ENCODE measurements around the gene PROM1.

Gene PROM1

DNA sequence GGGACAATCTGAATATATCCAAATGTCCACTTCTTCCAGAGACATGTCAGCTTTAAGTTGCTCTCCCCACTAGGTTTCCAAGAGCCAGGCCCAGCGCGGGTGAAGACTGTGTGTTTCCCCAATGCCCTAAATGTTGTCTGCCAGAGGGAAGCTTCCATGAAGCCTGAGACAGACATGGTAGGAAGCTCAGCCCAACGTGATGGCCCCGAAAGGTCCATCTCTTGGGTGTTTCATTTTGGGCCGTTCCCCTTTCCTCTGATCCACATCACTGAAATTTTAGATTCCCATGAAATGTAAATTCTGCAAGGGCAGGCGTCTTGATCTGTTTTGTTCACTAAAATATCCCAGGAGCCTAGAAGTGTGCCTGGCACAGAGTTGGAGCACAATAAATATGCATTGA, 25.4 kb upstream of the PROM1 start:
- no peak for DNase-seq (ENCODE audit: low read depth in 2 of 2)

- DNase-seq (ENCODE audit: low read depth in 2 of 2) = no peak
These were observed 23.1 kb upstream of the PROM1 start for GRCh38 chr4:16106956-16107355.

GRCh38 chr4:16104520-16104919, 20.7 kb upstream of the PROM1 start:
- DNase-seq (ENCODE audit: low read depth in 2 of 2) = no peak

GRCh38 chr4:16102356-16102755, 18.5 kb upstream of the PROM1 start:
- no peak for DNase-seq (ENCODE audit: low read depth in 2 of 2)

DNA sequence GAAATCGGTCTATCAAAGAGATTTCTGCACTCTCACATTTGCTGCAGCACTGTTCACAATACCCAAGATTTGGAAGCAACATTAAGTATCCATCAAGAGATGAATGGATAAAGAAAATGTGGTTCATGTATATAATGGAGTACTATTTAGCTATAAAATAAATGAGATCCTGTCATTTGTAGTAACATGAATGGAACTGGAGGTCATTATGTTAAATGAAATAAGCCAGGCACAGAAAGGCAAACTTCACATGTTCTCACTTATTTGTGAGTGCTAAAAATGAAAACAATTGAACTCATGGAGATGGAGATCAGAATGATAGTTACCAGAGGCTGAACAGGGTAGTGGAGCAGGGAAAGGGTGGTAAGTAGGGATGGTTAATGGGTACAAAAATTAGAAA, 17.0 kb upstream of the PROM1 start:
- DNase-seq (ENCODE audit: low read depth in 2 of 2) = no peak

- DNase-seq (ENCODE audit: low read depth in 2 of 2) = no peak
These were observed 9.0 kb upstream of the PROM1 start for GRCh38 chr4:16092682-16093319.

DNA sequence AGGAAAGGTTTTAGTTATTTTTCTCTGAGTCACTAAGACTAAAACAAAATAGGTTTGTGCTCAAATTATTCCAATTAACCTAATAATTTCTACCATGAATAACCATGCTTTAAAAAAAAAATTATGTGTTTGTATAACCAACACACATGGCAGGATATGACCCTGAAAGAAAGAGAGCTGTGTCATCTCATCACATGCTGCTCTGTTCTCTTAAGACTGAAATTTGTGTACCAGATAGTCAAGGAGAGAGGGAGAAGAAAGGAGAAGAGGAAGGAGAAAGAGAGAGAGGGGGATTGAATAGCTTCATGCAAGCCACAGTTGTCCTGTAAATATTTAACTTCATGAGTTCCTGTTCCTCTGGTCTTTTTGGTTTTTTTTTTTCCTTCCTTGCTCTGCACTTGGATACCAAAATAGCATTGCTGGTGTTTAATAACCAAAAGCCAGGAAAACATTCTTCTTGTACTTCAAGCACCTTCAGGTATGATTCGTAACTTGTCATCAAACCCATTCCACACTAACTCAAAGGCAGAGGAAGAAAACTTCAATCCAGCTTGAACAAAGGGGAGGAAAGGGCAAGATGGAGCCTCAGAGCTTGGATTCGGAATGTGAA, 6.4 kb upstream of the PROM1 start:
- no peak for DNase-seq (ENCODE audit: low read depth in 2 of 2)

DNA sequence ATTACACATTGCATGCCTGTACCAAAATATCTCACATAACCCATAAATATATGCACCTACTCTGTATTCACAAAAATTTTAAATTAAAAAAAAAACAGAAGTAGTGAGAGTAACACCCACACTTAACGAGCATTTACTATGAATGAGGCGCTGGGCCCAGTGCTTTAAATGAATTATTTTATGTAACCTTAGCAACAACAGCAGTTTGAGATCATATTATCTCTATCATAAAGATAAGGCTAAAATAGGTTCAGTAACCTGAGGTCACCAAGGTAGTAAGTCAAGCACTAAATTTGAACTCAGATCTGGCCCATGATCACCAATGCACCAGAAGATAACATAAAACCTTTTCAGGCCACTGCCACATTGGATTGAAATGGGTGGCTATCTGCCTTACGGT, 5.3 kb upstream of the PROM1 start:
- no peak for DNase-seq (ENCODE audit: low read depth in 2 of 2)

- DNase-seq (ENCODE audit: low read depth in 2 of 2) = no peak
These were observed 4.8 kb upstream of the PROM1 start for GRCh38 chr4:16088601-16089000.

- DNase-seq (ENCODE audit: low read depth in 2 of 2) = no peak
These were observed 2.0 kb upstream of the PROM1 start for GRCh38 chr4:16085822-16086221.

DNA sequence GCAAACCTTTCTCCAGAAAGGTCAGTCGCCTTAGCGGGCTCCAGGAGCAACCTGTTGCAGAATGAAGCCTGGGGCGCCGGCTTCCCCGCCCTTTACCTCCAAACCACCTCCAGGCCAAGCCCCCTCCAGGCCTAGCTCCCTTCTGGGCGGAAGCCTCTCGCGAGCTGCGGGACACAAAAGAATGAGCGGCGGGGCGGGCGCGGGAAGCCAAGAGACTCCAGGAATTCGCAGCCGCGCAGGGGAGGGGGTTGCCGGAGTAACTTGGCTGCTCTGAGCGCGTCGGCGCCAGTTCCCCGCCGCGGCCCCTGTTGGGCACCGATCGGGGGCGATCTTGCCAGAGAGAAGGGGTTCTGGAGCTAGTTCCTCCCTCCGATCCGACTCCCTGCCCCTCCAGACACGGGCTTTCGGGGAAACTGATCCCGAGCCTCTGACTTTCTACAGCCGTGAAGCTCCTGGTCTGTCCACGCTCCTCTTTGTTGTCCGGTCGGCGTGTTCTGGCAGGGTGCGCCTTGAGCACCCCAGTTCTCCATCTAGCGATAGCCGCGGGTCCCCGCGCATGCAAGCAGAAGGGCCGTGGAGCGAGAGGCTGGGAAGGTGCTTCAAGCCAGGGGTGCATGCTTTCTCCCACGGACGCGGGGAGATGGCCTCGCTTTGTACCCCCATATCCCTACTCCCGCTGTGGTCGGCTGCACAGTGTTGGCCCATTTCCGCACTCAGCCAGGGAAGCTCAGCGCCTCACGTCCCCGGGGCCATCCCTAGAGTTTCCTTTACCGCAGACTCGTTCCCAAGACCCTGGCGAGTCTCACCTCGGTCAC, 1.2 kb downstream of the PROM1 start:
- no peak for DNase-seq (ENCODE audit: low read depth in 2 of 2)

GRCh38 chr4:16082041-16082425, 1.8 kb downstream of the PROM1 start:
- DNase-seq (ENCODE audit: low read depth in 2 of 2) = no peak

DNA sequence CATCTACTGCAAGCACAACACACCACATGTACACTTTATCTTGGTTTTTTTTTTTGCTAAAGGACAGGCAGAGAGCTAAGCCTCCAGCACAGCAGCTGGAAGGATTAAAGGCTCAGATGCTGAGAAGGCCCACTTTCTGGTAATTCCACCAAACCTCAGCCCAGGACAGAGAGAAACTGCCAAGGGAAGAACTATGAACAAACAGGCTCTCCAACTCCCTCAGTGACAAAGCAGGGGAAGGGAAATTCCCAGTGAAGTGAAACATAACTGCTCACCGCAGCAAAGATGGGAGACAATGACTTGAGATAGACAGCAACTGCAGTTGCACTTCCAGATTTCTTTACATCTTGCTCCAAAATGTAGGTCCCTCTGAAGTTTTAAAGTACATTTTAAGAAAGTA, 4.8 kb downstream of the PROM1 start:
- DNase-seq (ENCODE audit: low read depth in 2 of 2) = no peak

GRCh38 chr4:16078195-16078760, 5.5 kb downstream of the PROM1 start:
- DNase-seq (ENCODE audit: low read depth in 2 of 2) = no peak

DNA sequence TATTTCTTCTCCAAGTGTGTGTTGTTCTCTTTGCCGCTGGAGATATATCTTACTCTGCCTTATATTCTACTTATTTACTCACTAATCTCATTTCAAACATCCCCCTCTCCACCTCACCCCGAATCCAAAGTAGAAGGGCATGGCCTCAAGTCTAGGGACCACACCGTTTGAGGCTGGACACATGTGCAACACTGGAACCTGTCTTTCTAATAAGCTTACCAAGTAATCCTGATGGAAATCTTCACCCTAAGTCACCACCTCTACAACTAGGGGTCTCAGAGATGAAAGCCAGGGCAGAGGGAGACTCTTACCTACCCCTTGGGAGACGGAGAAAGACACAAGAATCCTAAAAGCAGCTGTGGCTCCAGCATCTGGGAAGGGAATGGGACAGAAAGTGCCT, 6.0 kb downstream of the PROM1 start:
- DNase-seq (ENCODE audit: low read depth in 2 of 2) = no peak

DNA sequence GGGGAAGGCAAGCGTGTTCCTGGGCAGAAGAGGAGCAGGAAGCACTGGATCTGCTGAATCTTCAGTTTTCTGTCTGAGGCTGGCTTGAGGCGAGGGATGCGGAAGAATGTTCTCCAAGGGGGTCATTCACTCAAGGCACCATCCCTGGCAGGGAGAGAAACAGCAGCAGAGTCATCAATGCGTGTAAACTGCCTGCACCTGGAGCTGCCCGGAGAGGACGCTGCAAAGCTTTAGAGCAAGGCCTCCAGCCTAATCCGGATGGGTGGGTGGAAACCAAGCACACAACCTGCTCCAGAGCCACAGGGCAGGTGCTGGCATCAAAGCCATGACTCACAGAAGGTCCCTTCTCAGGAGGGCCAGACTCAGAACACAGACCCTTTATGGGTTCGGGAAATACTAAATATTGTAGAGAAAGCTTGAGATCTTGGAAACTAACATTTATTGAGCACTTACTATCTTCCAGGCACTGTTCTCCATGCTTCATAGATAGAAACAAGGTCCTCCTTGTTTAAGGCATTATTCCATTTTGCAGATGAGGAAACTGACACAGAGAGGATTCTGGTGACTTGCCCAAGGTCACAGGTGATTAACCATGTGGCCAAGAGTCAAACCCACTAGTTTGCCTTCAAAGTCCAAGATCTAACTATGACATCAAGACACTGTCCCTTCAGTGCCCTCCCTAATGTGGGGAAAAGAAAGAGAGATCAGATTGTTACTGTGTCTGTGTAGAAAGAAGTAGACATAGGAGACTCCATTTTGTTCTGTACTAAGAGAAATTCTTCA, 7.7 kb downstream of the PROM1 start:
- no peak for DNase-seq (ENCODE audit: low read depth in 2 of 2)

- DNase-seq (ENCODE audit: low read depth in 2 of 2) = no peak
These were observed 8.8 kb downstream of the PROM1 start for GRCh38 chr4:16075061-16075460.

GRCh38 chr4:16072168-16072567, 11.7 kb downstream of the PROM1 start:
- DNase-seq (ENCODE audit: low read depth in 2 of 2) = no peak

DNA sequence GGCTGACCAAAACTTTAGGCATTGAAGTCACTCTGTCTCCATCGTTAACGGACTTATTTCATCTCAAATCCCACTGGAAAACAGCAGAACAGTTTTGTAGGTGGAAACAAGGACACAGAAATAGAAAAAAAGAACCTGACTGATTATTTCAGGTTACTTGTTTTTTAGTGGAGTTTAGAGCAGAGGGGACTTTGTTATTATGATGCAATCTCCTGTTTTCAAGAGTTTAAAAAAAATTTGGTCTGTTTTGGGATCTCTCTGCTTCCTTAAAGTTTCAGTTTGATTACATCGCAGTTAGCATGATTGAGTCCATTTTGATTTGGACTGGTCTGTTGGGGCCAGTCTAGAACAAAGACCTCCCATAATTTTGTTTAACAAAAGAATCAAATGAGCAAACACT, 13.6 kb downstream of the PROM1 start:
- no peak for DNase-seq (ENCODE audit: low read depth in 2 of 2)

- no peak for DNase-seq (ENCODE audit: low read depth in 2 of 2)
These were observed 16.3 kb downstream of the PROM1 start for GRCh38 chr4:16067515-16067914.

GRCh38 chr4:16066586-16067128, 17.2 kb downstream of the PROM1 start:
- no peak for DNase-seq (ENCODE audit: low read depth in 2 of 2)

DNA sequence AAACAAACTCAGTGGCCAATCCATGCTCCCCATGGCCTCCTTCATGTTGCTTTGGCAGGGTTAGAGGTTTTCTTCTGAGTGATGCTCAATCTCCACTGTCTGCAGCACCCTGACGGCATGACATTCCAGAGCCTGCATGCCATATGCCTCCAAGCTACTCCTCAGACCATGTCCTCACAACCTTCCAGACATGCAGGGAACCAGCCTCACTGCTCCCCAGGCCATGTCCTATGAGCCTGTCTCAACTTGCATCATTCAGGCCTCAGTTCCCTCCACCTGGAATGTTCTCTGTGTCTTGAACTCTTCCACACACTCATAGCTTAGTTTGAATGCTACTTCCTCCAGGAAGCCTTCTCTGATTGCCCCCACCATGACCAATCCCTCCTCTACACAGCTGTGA, 18.8 kb downstream of the PROM1 start:
- no peak for DNase-seq (ENCODE audit: low read depth in 2 of 2)

All from fibroblast of skin of left biceps (primary cell).